GM21390 (cell line): ENCODE results near the gene LIF.
"Not testable (repeated sequence)": the region's sequence is repeated elsewhere in the genome, so short reads cannot be mapped to it uniquely, and the experiment has no call there.

ENCODE experiments used
- ATAC-seq: cut with Tn5 transposase; IDR thresholded peaks from one replicate; pipeline ENCODE4 v1.9.1; 2021; ENCODE audit not compliant: unreplicated experiment

LIF gene

DNA sequence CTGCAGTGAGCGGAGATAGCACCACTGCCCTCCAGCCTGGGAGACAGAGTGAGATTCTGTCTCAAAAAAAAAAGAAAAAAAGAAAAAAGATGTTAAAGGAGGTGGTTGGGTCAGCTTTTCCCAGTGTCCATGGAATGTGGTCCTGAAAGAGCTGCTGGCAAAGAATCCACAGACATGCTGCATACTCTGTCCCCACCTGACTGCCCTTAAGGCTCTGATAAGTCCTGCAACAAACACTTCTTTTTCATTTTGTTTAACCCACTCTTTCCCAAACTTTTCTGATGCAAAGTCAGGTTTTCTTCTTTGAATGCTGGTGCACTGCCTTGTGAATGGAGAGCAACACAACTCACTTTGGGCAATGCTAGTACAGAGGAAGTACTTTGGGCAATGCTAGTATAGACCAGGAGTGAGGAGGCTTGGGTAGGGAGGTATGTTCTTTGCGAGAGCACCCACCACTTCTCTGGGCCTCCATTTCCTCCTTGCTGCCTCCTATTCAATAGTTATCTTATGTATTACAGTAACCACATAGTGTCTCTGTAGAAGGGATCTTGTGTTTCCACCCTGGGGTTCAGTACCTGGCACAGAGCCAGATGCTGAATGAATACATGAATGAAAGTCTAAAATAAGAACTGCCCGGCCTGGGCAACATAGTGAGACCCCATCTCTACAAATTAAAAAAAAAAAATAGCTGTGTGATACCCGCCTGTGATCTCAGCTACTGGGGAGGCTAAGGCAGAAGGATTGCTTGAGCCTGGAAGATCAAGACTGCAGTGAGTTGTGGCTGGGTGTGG, 18.9 kb downstream of the LIF start:
- ATAC-seq = no peak

DNA sequence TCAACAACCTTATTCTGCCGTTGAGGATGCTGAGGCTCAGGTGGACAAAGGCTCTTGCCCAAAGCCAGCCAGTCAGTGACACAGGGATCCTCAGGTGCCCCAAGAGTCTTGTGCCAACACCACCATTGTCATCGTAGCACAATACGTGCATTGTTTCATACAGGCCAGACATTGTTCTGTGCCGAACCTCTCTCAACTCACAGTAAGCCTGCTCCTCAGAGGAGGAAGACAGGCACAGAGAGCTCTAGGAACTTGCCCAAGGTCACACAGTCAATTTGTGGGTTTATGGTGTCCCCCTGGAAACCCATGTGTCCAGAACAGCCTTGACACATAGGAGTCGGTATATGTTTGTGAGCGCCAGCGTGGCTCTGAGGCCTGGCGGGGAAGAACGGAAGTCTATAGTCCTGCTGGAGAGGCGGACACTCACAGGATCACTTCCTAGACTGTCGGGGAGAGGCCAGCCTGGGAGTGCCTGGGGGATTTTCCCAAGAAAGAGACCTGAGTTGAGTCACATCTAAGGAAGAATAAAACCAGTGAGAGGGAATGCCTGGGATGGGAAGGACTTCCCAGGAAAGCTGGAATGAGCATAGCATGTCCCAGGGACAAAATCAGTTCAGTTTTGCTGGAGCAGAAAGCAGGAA, 20.2 kb downstream of the LIF start:
- no peak for ATAC-seq

DNA sequence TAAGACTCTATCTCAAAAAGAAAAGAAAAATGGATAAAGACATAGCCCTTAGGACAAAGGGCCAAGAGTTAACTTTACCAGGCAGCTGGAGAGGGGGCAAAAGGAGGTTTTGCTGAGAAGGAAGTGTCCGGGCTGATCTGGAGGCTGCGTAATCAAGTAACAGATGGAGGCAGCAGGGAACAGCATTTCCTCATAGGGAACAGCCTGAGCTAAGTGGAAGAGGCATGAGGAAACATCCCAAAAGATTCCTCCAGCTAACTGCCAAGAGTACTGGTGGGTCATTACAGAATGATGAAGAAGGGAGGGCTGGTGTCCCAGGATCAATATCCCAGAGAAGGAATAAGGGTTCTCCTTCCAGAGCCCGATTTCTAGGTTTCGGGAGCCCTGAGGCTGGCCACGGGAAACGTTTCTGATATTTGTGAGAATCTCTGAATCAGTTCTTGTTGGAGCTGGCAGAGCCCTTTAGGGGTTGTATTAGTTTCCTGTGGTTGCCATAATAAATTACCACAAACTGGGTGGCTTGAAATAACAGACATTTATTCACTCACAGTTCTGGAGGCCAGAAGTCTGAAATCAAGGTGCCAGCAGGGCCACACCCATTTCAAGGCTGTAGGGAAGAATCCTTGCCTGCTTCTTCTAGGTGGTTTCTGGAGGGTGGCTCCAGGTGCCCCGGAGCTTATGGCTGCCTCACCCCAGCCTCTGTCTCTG, 21.2 kb downstream of the LIF start:
- ATAC-seq = no peak

DNA sequence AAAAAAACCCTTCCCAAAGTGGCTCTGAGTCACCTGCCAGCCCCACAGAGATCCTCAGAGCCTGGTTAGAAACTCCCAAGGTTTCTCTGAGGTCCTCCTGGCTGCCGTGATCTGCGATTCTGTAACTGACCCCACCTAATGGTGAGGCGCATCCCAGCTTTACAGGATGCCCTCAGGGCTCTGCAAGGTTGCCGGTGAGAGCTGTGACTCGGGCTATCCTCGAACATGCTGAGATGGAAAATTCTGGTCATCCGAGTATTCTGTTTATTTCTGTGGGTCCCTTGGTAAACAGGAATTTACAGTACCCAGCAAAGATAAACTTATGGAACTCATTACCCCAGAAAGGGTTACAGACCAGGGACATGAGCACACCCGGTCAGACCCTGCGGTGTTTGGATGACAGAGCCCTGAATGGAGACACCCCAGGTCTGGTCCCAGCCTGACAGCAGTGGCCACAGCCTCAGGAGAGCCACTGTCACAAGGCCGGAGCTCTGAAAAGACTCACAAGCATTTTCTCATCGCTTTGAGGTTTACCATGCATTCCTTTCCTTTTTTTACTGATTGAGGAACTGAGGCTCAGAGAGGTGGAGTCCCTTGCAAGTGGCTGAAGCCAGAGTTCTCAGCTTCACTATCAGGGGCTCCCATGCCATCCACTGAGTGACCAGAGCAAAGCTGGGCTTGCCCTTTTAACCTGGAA, 22.2 kb downstream of the LIF start:
- no peak for ATAC-seq

DNA sequence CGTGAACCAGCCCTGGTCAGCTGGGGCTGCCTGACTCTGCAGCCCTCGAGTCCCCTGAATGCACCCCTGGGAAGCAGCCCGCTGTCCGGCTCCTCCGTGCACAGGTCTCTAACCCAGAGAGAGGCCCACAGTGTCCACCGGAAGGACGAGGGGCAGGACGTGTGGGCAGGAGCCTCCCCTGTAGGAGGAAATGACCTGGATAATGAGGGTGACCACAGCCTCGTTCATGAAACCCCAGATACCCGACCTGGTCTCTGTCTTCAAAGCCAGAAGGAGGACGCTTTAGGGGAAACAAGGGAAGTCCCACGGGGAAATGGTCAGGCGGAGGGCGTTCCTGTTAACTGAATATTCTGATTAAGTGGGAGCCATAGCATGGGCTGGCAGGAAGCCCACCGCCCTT, 23.3 kb downstream of the LIF start:
- ATAC-seq = no peak

DNA sequence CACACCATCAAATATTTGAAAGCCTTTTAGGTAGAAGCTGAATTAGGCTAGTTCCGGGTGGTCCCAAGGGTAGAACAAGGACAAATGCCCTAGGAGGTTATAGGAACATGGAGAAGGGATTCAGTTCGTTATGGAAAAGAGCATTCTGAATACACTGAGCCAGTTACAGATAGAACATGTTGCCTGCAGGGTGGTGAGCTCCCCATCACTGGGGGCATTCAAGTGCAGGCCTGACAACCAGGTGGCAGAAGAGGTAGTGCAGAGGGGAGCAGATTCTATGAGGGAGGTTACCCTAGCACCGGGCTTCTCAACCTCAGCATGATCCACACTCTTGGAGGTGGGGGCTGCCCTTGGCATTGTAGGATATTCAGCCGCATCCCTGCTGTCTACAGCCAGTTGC, 24.2 kb downstream of the LIF start:
- ATAC-seq = no peak

DNA sequence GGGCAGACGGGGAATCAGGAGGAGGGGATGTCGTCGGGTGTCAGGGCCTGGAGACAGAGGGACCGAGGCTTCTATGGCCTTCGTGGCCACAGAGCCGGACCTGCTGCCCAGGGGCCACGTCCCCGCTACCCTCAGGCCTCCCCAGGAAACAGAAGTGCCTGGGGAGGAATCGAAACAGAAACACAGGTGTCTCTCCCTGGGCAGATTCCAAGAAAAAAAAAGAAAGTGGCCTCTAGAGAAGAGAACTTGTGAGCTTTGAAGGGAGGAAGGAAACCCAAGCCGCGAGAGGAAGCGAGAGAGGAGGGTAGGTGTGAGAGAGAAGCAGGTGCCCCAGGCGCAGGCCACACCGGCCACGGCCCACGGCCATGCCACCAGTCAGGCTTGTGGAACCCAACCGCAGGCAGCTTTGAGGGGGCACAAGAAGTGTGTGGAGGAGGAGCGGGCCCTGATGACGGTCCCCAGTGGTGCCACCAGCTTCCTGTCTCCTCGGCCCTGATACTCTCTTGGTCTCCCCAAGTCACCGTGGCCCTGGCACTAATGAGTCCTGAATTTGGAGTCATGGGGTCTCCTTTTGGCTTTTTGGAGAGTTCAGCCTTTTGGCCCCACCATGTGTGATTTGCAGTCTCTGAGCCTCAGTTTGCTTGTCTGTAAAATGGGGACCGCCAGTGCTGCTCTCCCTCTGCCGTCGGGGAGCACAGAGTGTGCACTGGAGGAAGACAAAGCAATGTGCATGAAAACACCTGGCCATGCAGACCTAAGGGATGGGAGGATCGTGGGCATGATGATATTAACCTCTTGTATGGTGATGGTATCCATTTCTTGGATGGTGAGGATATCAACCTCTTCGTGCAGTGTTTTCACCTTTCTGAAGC, 25.2 kb downstream of the LIF start:
- ATAC-seq = no peak

DNA sequence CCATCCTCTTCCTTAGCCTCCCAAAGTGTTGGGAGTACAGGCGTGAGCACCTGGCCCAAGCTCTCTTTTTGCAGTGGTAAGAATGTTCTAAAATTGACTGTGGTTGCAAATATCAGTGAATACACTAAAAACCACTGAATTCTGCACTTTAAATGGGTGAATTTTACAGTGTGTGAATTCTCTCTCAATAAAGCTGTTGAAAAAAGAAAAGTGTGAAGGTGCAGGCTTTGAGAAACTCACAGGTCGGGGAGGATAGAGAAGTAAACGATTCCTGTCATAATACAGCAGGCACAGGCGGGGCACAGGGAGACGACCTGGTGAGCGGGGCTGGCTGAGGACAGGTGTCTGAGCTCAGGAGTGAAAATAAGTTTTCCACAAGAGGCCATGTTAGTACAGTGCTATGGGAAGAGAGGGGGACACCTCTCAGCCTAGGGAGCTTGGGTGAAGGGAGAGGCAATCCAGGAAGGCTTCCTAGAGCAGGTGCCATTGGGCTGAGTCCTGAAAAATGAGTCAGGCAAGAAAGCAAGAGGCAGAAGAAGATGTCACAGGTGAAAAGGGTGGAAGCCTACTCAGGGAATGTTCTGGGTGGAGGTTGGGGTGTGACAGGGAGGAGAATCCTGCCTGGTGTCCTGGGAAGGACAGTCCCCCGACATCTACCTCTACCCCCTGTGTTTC, 26.1 kb downstream of the LIF start:
- no peak for ATAC-seq

DNA sequence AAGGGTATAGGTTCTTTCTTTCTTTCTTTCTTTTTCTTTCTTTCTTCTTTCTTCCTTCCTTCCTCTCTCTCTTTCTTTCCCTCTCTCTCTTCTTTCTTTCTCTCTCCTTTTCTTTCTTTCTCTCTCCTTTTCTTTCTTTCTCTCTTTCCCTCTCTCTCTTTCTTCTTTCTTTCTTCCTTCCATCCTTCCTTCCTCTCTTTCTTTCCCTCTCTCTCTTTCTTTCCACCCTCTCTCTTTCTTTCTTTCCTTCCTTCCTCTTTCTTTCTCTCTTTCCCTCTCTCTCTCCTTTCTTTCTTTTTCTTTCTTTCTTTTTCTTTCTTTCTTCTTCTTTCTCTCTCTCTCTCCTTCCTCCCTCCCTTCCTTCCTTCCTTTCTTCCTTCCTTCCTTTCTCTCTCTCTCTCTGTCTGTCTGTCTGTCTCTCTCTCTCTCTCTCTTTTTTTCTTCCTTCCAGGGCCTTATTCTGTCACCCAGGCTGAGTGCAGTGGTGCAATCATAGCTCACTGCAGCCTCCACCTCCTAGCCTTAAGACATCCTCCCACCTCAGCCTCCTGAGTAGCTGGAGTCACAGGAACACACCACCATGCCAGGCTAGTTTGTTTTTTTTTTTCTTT, 26.8 kb downstream of the LIF start:
- no peak for ATAC-seq

DNA sequence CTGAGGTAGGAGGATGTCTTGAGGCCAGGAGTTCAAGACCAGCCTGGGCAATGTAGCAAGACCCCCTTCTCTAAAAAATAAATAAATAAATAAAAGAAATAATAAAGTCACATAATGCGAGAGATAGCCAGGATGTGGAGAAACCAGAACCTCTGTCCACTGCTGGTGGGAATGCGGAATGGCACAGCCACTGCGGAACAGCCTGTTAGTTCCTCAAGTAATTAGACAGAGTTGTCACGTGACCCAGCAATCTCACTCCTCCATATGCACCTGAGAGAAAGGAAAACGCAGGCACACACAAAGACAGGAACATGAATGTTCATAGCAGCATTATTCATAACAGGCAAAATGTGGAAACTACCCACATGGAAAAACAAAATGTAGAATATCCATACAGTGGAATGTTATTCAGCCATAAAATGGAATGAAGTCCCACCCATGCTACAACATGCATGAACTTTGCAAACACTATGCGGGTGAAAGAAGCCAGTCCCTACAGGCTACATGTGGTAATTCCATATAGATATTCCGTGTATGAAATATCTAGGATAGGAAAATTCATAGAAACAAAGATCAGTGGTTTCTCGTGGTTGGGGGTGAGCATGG, 27.4 kb downstream of the LIF start:
- ATAC-seq = no peak

DNA sequence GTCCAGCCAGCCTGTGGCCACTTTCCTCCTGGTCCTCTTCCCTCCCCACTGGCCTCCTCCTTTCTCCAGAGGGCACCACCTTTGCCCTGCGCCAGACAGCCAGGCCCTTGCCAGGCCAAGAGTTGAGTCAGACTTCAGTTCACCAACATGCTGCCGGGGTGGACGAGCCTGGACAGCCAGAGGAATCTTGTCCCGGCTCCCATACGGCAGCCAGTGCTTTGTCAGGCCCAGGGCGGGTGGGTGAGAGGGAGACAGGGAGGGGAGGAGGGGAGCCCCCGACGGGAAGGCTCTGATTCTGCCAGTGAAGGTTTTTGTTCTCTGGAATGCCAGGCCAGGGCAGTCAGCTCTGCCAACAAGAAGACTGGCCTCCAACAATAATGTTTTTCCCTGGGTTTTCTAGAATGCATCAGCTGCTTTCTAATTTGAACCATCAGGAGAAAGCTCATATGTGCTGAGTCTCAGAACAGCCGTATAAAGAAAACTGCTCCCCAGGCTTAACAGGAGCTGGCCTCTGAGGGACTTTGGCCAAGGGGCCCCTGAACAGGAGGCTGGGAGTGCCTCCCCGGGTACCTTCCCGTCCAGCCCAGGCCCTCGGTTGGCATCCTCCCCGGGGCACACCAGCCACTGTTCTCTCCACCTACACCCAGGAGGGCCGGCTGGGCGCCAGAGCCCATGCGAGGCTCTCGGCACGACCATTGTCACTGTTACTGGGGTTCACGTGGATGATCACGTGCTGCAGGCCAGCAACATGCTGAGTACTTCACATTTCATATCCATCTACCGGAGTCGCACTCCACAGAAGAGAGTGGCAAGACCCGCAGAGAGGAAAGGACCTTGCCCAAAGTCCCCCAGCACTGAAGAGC, 28.6 kb downstream of the LIF start:
- no peak for ATAC-seq

DNA sequence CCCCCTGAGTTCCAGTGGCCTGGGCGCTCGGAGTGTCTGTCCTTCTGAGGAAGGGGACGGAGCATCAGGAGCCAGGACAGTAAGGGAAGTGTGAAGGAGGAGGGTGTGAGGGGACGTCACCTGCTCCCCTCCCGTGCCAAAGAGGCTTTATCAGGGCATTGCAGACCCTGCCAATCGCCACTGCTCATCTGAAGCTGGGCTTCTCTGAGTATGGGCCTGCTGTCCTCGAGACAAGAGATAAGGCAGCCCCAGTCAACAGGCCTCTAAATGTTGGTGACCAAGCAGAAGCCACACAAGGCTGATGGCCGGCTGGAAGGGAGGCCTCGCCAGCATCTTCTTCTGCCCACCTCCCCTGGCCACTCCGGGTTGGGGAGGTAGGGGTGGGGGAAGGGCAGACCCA, 29.8 kb downstream of the LIF start:
- no peak for ATAC-seq

DNA sequence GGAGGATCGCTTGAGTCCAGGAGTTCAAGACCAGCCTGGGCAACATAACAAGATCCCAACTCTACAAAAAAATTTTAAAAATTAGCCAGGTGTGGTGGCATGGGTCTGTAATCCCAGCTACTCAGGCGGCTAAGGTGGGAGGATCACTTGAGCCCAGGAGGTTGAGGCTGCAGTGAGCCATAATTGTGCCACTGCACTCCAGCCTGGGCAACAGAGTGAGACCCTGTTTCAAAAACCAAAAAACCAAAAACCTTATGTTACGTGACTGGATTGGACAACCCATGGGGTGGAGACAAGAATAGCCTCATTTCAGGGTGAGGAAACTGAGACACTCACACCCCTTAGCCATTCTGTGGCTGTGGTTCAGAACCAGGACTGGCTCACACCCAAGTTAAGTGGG, 30.3 kb downstream of the LIF start:
- not testable (repeated sequence) for ATAC-seq

DNA sequence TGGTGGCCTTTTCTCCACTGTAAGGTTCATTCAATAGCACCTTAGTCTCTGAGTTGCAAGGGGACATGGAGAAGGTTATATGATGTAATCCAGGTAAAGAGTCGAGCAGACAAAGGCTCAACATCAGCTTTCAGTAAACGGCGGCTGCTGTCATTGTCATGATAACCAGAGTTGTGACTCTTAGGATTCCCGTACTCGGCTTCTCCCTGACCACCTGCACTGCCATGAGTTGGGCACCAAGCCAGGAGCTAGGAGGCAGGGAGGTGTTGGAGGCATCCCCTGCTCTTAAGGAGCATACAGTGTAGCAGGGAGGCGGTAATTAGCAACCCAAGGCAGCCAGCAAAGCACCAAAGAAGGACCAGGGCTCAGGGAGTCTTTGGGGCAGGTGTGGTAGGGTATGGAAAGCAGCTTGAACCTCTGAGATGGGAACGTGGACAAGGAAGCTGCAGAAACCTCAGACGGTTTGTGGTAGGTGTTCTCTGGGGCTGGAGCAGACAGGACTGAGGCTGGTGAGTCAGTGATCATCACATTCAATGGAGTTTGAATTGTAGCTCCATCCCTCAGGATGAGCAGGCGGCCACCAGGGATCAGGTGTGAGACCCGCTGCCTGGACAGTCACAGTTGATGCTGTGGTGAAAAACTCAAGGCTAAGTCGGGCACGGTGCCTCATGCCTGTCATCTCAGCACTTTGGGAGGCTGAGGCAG, 31.7 kb downstream of the LIF start:
- no peak for ATAC-seq

DNA sequence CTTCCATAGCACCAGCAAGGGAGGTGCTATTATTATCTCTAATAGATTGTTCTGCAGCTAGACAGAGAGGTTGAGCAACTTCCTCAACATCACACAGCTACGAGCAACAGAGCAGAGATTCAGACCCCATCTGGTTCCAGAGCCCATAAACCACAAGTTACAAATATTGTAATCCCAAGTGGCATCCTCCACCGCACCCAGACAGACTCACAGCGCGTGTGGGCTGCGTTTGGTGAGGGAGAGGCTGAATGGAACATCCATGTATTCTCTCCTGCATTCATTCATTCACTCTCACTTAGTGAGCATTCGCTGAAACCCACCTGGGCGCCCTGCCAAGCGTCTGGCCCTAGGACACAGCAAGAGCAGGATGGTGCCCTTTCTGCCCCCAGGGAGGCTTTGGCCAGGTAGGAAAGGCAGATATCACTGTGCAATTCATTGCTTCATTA, 33.5 kb downstream of the LIF start:
- no peak for ATAC-seq

DNA sequence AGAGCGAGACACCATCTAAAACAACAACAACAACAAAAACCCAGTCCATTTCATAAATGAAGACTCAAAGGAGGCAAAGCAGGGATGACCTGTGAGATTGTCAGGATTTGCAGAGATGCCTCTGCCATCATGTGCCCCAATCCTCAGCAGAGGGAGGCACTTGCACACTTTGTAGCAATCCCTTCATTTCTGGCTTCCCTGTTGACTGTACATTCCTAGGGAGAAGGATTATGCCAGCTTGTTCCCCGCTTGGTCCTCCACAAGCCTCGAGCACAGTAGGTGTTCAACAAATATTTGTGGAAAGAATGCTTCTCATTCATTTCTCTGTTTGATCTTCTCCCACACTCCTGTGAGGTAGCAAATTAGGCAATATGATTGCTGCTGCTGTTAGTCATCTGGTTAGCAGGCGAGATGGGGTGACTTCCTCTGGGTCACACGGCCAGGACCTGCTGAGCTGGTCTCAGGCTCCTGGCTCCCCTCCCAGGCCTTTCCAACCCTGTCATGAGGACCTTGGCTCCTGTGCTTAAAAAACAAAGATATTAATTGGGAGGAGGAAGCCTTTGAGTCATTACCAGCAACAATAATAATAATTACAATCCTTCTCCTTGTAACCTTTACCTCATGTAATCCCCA, 34.1 kb downstream of the LIF start:
- ATAC-seq = no peak
